ENCODE results near the gene WDR76.
A peak's percentile ranks its signal among the peaks of the same experiment; 100 is the strongest.

DNA sequence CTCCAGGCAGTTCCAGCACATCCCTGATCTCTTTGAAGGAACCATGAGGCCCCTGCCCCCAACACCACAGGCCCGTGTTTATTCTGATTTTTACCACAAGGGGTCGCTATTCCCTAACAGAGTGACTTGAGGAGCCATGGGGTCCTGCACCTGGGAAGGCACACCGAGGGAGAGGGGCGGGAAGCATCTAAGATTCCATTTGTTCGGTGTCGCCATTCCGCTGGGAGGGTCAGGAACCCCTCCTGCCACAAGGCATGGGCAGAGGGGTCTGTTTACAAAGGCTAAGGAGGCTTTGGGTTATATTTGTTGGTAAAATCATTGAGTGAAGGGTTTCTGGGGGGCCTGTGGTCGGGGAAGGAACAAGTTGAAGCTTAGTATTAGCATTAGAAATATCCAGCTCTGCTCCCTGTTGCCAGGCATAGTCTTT lies 77.1 kb downstream of the WDR76 start:
- TF ChIP-seq, protein P1, sequence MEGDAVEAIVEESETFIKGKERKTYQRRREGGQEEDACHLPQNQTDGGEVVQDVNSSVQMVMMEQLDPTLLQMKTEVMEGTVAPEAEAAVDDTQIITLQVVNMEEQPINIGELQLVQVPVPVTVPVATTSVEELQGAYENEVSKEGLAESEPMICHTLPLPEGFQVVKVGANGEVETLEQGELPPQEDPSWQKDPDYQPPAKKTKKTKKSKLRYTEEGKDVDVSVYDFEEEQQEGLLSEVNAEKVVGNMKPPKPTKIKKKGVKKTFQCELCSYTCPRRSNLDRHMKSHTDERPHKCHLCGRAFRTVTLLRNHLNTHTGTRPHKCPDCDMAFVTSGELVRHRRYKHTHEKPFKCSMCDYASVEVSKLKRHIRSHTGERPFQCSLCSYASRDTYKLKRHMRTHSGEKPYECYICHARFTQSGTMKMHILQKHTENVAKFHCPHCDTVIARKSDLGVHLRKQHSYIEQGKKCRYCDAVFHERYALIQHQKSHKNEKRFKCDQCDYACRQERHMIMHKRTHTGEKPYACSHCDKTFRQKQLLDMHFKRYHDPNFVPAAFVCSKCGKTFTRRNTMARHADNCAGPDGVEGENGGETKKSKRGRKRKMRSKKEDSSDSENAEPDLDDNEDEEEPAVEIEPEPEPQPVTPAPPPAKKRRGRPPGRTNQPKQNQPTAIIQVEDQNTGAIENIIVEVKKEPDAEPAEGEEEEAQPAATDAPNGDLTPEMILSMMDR (IDR thresholded peaks at IDR 0.05), result peak; percentile 65 to 87 (median 73)
- TF ChIP-seq POLR2A (IDR thresholded peaks at IDR 0.05), result no peak

Data from Peyer's patch (tissue), 4 donors.